Measurements from ENCODE around the gene EMP1. TPM values are rescaled to one million over a fixed set of nuclear protein-coding genes. Genes with fewer than 3 reads are reported as not detected.

Gene EMP1
- total and polyA plus RNA-seq, 7 donors: 11.0 to 123 (median 49.8) TPM

DNA sequence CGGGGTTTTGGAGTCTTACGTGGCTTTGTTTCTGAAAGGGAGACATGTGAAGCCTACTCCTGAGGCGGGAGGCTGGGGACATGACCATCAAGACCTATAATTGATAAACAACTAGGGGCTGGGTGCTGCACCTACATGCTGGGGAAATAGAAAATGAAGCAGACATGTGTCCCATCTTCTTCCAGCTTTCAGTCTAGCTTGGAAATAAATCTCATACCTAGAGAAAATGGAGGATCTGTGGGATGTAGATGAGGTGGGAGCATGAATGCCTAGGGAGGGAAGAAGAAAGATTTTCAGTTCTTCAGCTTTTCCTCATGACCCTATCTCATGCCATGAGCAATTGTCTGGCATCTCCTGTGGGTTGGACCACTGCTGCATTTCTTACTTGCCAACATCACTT is 22.1 kb downstream of the EMP1 start:
- WGBS, 3 donors: 89 to 100% (median 95%) methylated on average over 3 of the region's 3 CpGs
- Histone ChIP-seq H3K36me3 (ENCODE audit: insufficient read depth in 1 of 2, low read depth in 1 of 2) (peaks cover 0 to 37% of the 10 kb centered on the region in 2 donors), H3K9me3 (no peaks in the 10 kb centered on the region), H3K4me1 (no peaks in the 10 kb centered on the region), H3K4me3 (no peak overlapping the region), H3K27ac (no peak overlapping the region), H3K27me3 (ENCODE audit: insufficient read depth in 3 of 3, low read length in 2 of 3) (no peaks in the 10 kb centered on the region)
- no peak for DNase-seq
- ATAC-seq: no peak
- TF ChIP-seq, protein P1, sequence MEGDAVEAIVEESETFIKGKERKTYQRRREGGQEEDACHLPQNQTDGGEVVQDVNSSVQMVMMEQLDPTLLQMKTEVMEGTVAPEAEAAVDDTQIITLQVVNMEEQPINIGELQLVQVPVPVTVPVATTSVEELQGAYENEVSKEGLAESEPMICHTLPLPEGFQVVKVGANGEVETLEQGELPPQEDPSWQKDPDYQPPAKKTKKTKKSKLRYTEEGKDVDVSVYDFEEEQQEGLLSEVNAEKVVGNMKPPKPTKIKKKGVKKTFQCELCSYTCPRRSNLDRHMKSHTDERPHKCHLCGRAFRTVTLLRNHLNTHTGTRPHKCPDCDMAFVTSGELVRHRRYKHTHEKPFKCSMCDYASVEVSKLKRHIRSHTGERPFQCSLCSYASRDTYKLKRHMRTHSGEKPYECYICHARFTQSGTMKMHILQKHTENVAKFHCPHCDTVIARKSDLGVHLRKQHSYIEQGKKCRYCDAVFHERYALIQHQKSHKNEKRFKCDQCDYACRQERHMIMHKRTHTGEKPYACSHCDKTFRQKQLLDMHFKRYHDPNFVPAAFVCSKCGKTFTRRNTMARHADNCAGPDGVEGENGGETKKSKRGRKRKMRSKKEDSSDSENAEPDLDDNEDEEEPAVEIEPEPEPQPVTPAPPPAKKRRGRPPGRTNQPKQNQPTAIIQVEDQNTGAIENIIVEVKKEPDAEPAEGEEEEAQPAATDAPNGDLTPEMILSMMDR (IDR thresholded peaks at IDR 0.05): no peak
- intact Hi-C loops (cut with DNase I): loop anchor here in 1 of 2 donors (10.0 kb wide), 2 partner anchors 124 to 194 kb away; no protein-coding TSS in a partner anchor

DNA sequence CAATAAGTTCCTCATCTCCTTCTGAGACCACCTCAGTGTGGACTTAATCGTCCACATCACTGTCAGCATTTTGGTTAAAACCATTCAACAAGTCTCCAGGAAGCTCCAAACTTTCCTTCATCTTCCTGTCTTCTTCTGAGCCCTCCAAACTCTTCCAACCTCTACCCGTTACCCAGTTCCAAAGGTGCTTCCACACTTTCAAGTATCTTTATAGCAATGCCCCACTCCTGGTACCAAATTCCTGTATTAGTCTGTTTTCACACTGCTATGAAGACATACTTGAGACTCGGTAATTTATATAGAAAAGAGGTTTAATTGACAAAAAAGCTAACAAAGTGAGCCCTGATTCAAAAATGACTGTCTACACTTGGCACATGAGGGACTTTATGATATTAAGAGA is 22.8 kb downstream of the EMP1 start:
- H3K4me1 ChIP-seq: no peaks in the 10 kb centered on the region
- no peaks in the 10 kb centered on the region for H3K27me3 ChIP-seq (ENCODE audit: insufficient read depth in 3 of 3, low read length in 2 of 3)
- DNase-seq: no peak
- H3K36me3 ChIP-seq (ENCODE audit: insufficient read depth in 1 of 2, low read depth in 1 of 2): peaks cover 0 to 30% of the 10 kb centered on the region in 2 donors
- H3K9me3 ChIP-seq: no peaks in the 10 kb centered on the region
- intact Hi-C loops (cut with DNase I): loop anchor here in 1 of 2 donors (10.0 kb wide), 2 partner anchors 125 to 195 kb away; no protein-coding TSS in a partner anchor
- H3K4me3 ChIP-seq: no peak overlapping the region
- ATAC-seq: no peak
- WGBS, 3 donors: 87 to 94% (median 92%) methylated on average over 3 of the region's 3 CpGs
- no peak overlapping the region for H3K27ac ChIP-seq
- TF ChIP-seq, protein P1 (IDR thresholded peaks at IDR 0.05): no peak

DNA sequence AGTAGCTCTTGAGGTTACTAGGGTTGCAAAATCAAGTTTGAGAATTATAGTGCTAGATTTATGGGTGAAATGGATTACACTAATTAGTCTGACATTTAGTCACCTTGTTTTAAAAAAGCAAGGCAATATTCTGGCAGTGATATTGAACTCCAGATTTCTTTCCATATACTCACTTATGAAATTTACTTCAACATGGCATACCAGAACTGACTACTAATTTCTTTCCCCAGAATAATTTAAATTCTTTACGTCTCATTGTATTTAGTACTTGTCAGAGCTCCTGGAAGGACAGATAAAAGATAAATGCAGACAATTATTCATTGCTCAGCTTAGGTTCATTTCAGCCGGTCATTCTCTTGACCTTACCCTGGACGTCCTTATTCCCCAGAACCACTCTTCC is 24.3 kb downstream of the EMP1 start:
- TF ChIP-seq, protein P1 (IDR thresholded peaks at IDR 0.05): no peak
- WGBS, 3 donors: 82 to 90% (median 87%) methylated on average over 3 of the region's 3 CpGs
- no peak for ATAC-seq
- no peaks in the 10 kb centered on the region for H3K4me1 ChIP-seq
- H3K9me3 ChIP-seq: no peaks in the 10 kb centered on the region
- H3K36me3 ChIP-seq (ENCODE audit: insufficient read depth in 1 of 2, low read depth in 1 of 2): peaks cover 0 to 16% of the 10 kb centered on the region in 2 donors
- H3K27me3 ChIP-seq (ENCODE audit: insufficient read depth in 3 of 3, low read length in 2 of 3): no peaks in the 10 kb centered on the region
- no peak overlapping the region for H3K27ac ChIP-seq
- DNase-seq: no peak
- intact Hi-C loops (cut with DNase I): no loop called here
- H3K4me3 ChIP-seq: no peak overlapping the region

DNA sequence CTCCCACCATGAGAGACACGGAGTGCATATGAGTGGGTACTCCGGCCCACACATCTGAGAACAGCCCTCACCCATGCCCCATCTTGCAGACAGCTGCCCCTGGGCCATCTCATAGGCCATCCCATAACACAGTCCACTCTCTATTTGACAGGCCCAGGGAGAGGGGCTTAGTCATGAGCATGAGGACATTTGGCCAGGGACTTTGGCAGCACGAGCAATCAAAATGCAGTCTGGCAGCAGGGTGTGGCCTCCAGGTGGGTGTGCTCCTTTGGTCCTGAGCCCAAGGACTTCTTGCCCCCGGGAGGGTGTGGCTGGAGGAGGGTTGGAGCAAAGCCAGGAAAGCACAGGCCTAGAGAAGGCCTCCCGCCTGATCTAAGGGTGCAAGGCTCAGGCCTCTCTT is 25.6 kb downstream of the EMP1 start:
- intact Hi-C loops (cut with DNase I): no loop called here
- H3K27ac ChIP-seq: no peak overlapping the region
- TF ChIP-seq, protein P1 (IDR thresholded peaks at IDR 0.05): no peak
- WGBS, 3 donors: 69 to 73% (median 69%) methylated on average over 5 of the region's 5 CpGs
- peak in 2 of 4 donors; percentile 34 to 40 for ATAC-seq
- peak; percentile 28 to 59 for DNase-seq
- H3K36me3 ChIP-seq (ENCODE audit: insufficient read depth in 1 of 2, low read depth in 1 of 2): peaks cover 0 to 7% of the 10 kb centered on the region in 2 donors
- H3K4me1 ChIP-seq: no peaks in the 10 kb centered on the region
- no peaks in the 10 kb centered on the region for H3K9me3 ChIP-seq
- H3K4me3 ChIP-seq: no peak overlapping the region
- no peaks in the 10 kb centered on the region for H3K27me3 ChIP-seq (ENCODE audit: insufficient read depth in 3 of 3, low read length in 2 of 3)

DNA sequence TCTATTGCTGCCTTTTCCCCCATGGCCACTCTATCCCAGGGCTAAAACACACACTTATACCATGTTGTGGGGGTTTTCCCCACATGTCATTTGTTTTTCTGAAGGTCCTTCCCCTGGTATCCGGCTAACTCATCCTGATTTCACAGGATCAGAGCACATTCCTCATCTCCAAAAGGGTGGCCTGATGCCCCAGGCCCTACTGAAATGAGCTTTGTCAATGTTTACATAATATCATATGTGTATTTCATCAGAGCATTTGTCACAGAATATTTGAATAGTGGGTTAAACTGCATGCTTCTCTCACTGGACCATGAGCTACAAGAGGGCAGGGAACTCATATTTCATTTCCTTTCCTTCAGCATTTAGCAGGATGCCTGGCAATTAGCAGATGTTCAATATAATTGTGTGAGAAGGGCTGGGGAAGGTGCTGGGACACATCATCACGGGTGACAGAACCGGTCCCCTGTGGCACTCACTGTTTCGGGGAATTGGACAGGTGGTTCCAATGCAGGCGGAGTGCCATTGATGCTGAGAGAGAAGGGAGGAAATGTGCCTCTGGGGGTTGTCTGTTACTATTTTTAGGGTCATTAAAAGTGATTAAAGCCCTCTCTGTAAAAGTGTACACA is 26.8 kb downstream of the EMP1 start:
- no peaks in the 10 kb centered on the region for H3K36me3 ChIP-seq (ENCODE audit: insufficient read depth in 1 of 2, low read depth in 1 of 2)
- H3K9me3 ChIP-seq: no peaks in the 10 kb centered on the region
- H3K4me1 ChIP-seq: no peaks in the 10 kb centered on the region
- WGBS, 3 donors: 68 to 70% (median 69%) methylated on average over 5 of the region's 5 CpGs
- ATAC-seq: no peak
- TF ChIP-seq, protein P1 (IDR thresholded peaks at IDR 0.05): no peak
- H3K27me3 ChIP-seq (ENCODE audit: insufficient read depth in 3 of 3, low read length in 2 of 3): no peaks in the 10 kb centered on the region
- no peak overlapping the region for H3K27ac ChIP-seq
- intact Hi-C loops (cut with DNase I): no loop called here
- no peak for DNase-seq
- H3K4me3 ChIP-seq: no peak overlapping the region

All from psoas muscle (tissue), 8 donors.